Measurements from ENCODE around the gene MEIS3. TPM values are rescaled to one million over a fixed set of nuclear protein-coding genes. Genes with fewer than 3 reads are reported as not detected.

The MEIS3 gene
- total and polyA plus RNA-seq, 9 of the 15 experiments (the other 6 are each of a cell fraction or from before 2014, with no cell fraction given): 0.06 to 0.80 (median 0.25) TPM; not detected in 1

DNA sequence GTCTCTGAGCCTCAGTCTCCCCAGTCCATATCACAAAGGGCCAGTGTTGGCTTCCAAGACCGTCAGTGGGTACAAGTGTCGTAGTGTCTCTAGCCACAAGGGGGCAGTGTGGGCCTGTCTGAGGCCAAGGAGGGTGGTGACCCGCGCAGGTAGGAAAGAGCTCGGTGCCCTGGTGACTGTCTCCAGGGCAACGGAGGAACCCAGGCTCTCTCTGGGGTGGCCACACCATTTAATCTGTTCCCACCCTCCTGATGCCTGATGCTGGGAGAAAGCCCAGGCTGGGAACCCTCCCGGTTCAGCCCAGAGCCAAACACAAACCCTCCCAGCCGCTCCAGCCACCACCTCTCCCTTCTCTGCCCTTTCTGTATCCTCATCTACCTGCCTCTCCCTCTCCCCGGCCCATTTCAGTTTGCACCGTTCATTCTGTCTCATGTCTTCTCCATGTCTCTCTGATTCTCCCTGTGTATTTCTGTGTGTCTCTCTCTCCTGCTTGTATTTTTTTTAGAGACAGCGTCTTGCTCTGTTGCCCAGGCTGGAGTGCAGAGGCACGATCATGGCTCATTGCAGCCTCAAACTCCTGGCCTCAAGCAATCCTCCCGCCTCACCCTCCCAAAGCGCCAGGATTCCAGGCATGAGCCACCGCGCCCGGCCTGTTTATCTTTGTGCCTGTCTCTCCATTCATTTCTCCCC is 17.5 kb upstream of the MEIS3 start (continued):
- TF ChIP-seq, protein P1, sequence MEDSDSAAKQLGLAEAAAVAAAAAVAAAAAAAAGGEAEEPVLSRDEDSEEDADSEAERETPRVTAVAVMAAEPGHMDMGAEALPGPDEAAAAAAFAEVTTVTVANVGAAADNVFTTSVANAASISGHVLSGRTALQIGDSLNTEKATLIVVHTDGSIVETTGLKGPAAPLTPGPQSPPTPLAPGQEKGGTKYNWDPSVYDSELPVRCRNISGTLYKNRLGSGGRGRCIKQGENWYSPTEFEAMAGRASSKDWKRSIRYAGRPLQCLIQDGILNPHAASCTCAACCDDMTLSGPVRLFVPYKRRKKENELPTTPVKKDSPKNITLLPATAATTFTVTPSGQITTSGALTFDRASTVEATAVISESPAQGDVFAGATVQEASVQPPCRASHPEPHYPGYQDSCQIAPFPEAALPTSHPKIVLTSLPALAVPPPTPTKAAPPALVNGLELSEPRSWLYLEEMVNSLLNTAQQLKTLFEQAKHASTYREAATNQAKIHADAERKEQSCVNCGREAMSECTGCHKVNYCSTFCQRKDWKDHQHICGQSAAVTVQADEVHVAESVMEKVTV (CRISPR knock-in tag; IDR thresholded peaks at IDR 0.05): peak; percentile 81
- TF ChIP-seq ELF4 (CRISPR knock-in tag; IDR thresholded peaks at IDR 0.05) (no peak), RB1 (IDR thresholded peaks at IDR 0.05; ENCODE audit: low read depth) (peak; percentile 86), MAZ (CRISPR knock-in tag; conservative IDR thresholded peaks at IDR 0.05 in 1 of 2, IDR thresholded peaks at IDR 0.05 in 1 of 2) (peak in 1 of 2 experiments; percentile 62; a peak in 2 of 4 replicates), RFX1 (IDR thresholded peaks at IDR 0.05) (peak; percentile 93), ZNF354B (CRISPR knock-in tag; IDR thresholded peaks at IDR 0.05) (no peak), NRF1 (conservative IDR thresholded peaks at IDR 0.05 in 1 of 2, IDR thresholded peaks at IDR 0.05 in 1 of 2) (peak; percentile 18 to 32; a peak in 2 of 4 replicates), HMGN3 (IDR thresholded peaks at IDR 0.05; ENCODE audit: borderline replicate concordance, extremely low read depth, insufficient read length, low read depth, low read length) (no peak), SP1 (CRISPR knock-in tag; IDR thresholded peaks at IDR 0.05) (peak; percentile 63), ZNF311 (CRISPR knock-in tag; IDR thresholded peaks at IDR 0.05) (no peak), CTBP1 (IDR thresholded peaks at IDR 0.05; ENCODE audit: borderline replicate concordance) (peak; percentile 23; the same call in 1 of the 2 replicates)
- TF ChIP-seq, protein P2, sequence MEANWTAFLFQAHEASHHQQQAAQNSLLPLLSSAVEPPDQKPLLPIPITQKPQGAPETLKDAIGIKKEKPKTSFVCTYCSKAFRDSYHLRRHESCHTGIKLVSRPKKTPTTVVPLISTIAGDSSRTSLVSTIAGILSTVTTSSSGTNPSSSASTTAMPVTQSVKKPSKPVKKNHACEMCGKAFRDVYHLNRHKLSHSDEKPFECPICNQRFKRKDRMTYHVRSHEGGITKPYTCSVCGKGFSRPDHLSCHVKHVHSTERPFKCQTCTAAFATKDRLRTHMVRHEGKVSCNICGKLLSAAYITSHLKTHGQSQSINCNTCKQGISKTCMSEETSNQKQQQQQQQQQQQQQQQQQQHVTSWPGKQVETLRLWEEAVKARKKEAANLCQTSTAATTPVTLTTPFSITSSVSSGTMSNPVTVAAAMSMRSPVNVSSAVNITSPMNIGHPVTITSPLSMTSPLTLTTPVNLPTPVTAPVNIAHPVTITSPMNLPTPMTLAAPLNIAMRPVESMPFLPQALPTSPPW (CRISPR knock-in tag; IDR thresholded peaks at IDR 0.05): peak; percentile 11; the same call in 1 of the 2 replicates
